ENCODE results near the gene KDM4D.
A peak's percentile ranks its signal among the peaks of the same experiment; 100 is the strongest.

The KDM4D gene

DNA sequence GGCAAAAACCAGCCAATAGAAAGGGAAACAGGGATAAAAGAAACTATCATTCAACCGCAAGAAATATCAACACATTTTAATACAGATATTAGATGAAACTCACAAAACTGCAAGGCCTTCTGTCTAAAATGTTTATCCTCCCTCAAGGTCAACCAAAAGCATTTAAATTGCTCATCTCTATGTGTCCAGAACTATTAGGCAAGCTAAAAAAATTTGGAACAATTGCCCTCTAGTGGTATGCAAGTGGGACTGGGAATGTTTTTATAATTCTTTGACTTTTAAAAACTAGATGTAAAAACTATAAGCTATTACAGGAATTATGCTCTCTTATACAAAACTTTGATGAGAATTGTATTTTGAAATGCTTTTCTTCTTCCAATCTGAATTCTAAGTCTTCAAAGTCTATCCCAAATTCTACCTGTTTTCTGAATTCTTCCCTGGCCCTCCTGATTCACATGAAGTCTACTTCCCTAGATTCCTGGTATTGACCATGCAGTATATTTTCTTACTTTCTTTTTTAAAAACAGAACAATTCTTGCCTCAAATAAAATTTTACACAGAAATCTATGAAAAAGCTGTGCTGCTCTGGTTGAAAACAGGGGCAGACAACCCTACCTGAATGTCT, 5.1 kb upstream of the KDM4D start:
- POLR2A ChIA-PET = interaction anchor here (0.8 kb wide), 1 partner anchor 14 kb away, joined by 3 read pairs; no protein-coding TSS in a partner anchor
- CTCF ChIA-PET = interaction anchor here (1.1 to 1.6 kb wide), 3 partner anchors 12 to 346 kb away, joined by 3 to 4 read pairs (median 3); partner anchors contain the start of gene SRSF8
- peak; percentile 40 for TF ChIP-seq CTCF (IDR thresholded peaks at IDR 0.05; ENCODE audit: control extremely low read depth, extremely low read depth, low read depth, missing control alignments)
- DNase-seq (ENCODE audit: extremely low spot score) = no peak

GRCh38 chr11:94972700-94973098, 810 bp upstream of the KDM4D start:
- TF ChIP-seq CTCF (IDR thresholded peaks at IDR 0.05; ENCODE audit: control extremely low read depth, extremely low read depth, low read depth, missing control alignments) = no peak
- CTCF ChIA-PET = interaction anchor here (1.0 to 2.3 kb wide), 8 partner anchors 8 to 855 kb away, joined by 3 to 13 read pairs (median 4); partner anchors contain the start of gene SRSF8
- DNase-seq (ENCODE audit: extremely low spot score) = no peak
- POLR2A ChIA-PET = interaction anchor here (0.7 to 1.0 kb wide), 2 partner anchors 100 to 1099 kb away, joined by 3 to 4 read pairs; no protein-coding TSS in a partner anchor

- CTCF ChIA-PET = interaction anchor here (1.4 to 2.3 kb wide), 3 partner anchors 13 to 854 kb away, joined by 3 to 13 read pairs (median 4); no protein-coding TSS in a partner anchor
- POLR2A ChIA-PET = no interaction called here
- DNase-seq (ENCODE audit: extremely low spot score) = no peak
- no peak for TF ChIP-seq CTCF (IDR thresholded peaks at IDR 0.05; ENCODE audit: control extremely low read depth, extremely low read depth, low read depth, missing control alignments)
These were observed 669 bp downstream of the KDM4D start for GRCh38 chr11:94974178-94974577.

GRCh38 chr11:94975599-94975998, 2.1 kb downstream of the KDM4D start:
- POLR2A ChIA-PET = no interaction called here
- DNase-seq (ENCODE audit: extremely low spot score) = no peak
- TF ChIP-seq CTCF (IDR thresholded peaks at IDR 0.05; ENCODE audit: control extremely low read depth, extremely low read depth, low read depth, missing control alignments) = no peak
- CTCF ChIA-PET = interaction anchor here (1.0 to 2.3 kb wide), 5 partner anchors 10 to 118 kb away, joined by 3 to 9 read pairs (median 3); partner anchors contain the start of gene SRSF8

DNA sequence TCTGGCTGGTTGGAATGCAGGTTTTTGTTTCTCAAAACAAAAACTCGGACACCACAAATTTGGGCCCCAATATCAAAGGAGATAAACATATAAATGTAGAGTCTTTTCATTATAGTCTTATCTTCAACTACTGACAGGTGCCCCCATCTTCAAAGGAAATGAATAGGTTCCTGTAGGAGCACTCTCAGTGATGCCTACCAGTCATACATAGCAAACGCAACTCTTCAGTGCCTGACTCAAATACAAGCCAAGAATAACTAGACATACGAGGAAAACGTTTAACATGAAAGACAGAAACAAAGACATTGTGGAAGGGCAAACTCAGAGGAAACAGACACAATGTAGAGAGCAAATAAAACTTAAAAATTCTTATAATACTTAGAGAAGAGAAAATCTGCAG, 13.9 kb downstream of the KDM4D start:
- TF ChIP-seq CTCF (IDR thresholded peaks at IDR 0.05; ENCODE audit: control extremely low read depth, extremely low read depth, low read depth, missing control alignments) = no peak
- no peak for DNase-seq (ENCODE audit: extremely low spot score)
- CTCF ChIA-PET = no interaction called here
- POLR2A ChIA-PET = no interaction called here

DNA sequence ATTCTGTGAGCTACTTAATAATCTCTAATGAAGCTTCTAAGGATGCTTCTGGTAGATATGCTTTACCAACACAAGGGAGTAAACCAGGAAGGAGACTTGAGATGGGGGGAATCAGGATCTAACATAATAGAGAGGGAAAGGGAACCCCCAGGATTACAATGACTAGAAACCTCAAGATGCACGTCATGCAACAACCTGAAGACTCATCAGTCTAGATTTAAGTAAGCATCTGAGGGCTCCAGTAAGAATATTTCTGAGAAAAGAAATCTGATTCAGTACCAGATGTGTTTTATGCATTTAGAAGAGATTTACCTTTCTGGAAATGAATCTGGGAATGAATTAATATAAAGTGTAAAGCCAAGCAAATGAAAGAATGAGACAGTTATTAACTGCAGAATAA, 15.2 kb downstream of the KDM4D start:
- ChIA-PET POLR2A (no interaction called here), CTCF (interaction anchor here (1.5 kb wide), 1 partner anchor 24 kb away, joined by 3 read pairs; no protein-coding TSS in a partner anchor)
- TF ChIP-seq CTCF (IDR thresholded peaks at IDR 0.05; ENCODE audit: control extremely low read depth, extremely low read depth, low read depth, missing control alignments) = no peak
- DNase-seq (ENCODE audit: extremely low spot score) = no peak

Measured in GM10248 (cell line).